ENCODE data around the gene ELAVL2.

The ELAVL2 gene

GRCh38 chr9:23774266-23774665, 51.8 kb downstream of the ELAVL2 start:
- no peak for DNase-seq (ENCODE audit: extremely low read depth in 1 of 2, low read depth in 1 of 2)

GRCh38 chr9:23772385-23772783, 53.7 kb downstream of the ELAVL2 start:
- DNase-seq (ENCODE audit: extremely low read depth in 1 of 2, low read depth in 1 of 2) = no peak

- no peak for DNase-seq (ENCODE audit: extremely low read depth in 1 of 2, low read depth in 1 of 2)
These were observed 54.2 kb downstream of the ELAVL2 start for GRCh38 chr9:23771746-23772384.

GRCh38 chr9:23769307-23769935, 56.6 kb downstream of the ELAVL2 start:
- no peak for DNase-seq (ENCODE audit: extremely low read depth in 1 of 2, low read depth in 1 of 2)

GRCh38 chr9:23768861-23769260, 57.2 kb downstream of the ELAVL2 start:
- no peak for DNase-seq (ENCODE audit: extremely low read depth in 1 of 2, low read depth in 1 of 2)

GRCh38 chr9:23766613-23767012, 59.4 kb downstream of the ELAVL2 start:
- DNase-seq (ENCODE audit: extremely low read depth in 1 of 2, low read depth in 1 of 2) = no peak

- DNase-seq (ENCODE audit: extremely low read depth in 1 of 2, low read depth in 1 of 2) = no peak
These were observed 60.5 kb downstream of the ELAVL2 start for GRCh38 chr9:23765561-23765960.

GRCh38 chr9:23764219-23764618, 61.8 kb downstream of the ELAVL2 start:
- no peak for DNase-seq (ENCODE audit: extremely low read depth in 1 of 2, low read depth in 1 of 2)

- DNase-seq (ENCODE audit: extremely low read depth in 1 of 2, low read depth in 1 of 2) = no peak
These were observed 71.5 kb downstream of the ELAVL2 start for GRCh38 chr9:23754551-23754950.

GRCh38 chr9:23752859-23753258, 73.2 kb downstream of the ELAVL2 start:
- no peak for DNase-seq (ENCODE audit: extremely low read depth in 1 of 2, low read depth in 1 of 2)

GRCh38 chr9:23751633-23752032, 74.4 kb downstream of the ELAVL2 start:
- DNase-seq (ENCODE audit: extremely low read depth in 1 of 2, low read depth in 1 of 2) = no peak

- DNase-seq (ENCODE audit: extremely low read depth in 1 of 2, low read depth in 1 of 2) = no peak
These were observed 75.2 kb downstream of the ELAVL2 start for GRCh38 chr9:23750808-23751207.

GRCh38 chr9:23747088-23748075, 78.7 kb downstream of the ELAVL2 start:
- no peak for DNase-seq (ENCODE audit: extremely low read depth in 1 of 2, low read depth in 1 of 2)

GRCh38 chr9:23746317-23746716, 79.7 kb downstream of the ELAVL2 start:
- no peak for DNase-seq (ENCODE audit: extremely low read depth in 1 of 2, low read depth in 1 of 2)

- DNase-seq (ENCODE audit: extremely low read depth in 1 of 2, low read depth in 1 of 2) = no peak
These were observed 83.0 kb downstream of the ELAVL2 start for GRCh38 chr9:23743036-23743435.

- no peak for DNase-seq (ENCODE audit: extremely low read depth in 1 of 2, low read depth in 1 of 2)
These were observed 84.7 kb downstream of the ELAVL2 start for GRCh38 chr9:23741351-23741750.

- no peak for DNase-seq (ENCODE audit: extremely low read depth in 1 of 2, low read depth in 1 of 2)
These were observed 85.5 kb downstream of the ELAVL2 start for GRCh38 chr9:23740531-23740930.

- no peak for DNase-seq (ENCODE audit: extremely low read depth in 1 of 2, low read depth in 1 of 2)
These were observed 86.3 kb downstream of the ELAVL2 start for GRCh38 chr9:23739753-23740152.

- no peak for DNase-seq (ENCODE audit: extremely low read depth in 1 of 2, low read depth in 1 of 2)
These were observed 89.7 kb downstream of the ELAVL2 start for GRCh38 chr9:23736293-23736692.

GRCh38 chr9:23733495-23734078, 92.5 kb downstream of the ELAVL2 start:
- DNase-seq (ENCODE audit: extremely low read depth in 1 of 2, low read depth in 1 of 2) = no peak

GRCh38 chr9:23731353-23731752, 94.7 kb downstream of the ELAVL2 start:
- no peak for DNase-seq (ENCODE audit: extremely low read depth in 1 of 2, low read depth in 1 of 2)

Data from stimulated activated CD8-positive, alpha-beta memory T cell treated with anti-CD3 and anti-CD28 coated beads, Interleukin-7, amount 100 ng/mL, for 48 hours (primary cell).